B cell (primary cell): Measurements from ENCODE around the gene OVCA2. TPM values are rescaled to one million over a fixed set of nuclear protein-coding genes. Genes with fewer than 3 reads are reported as not detected.

ENCODE experiments used
- ATAC-seq: fragments of 200-7000 bp; cut with Tn5 transposase; one replicate; pipeline ENCODE4 v1.10.0; 2021; ENCODE audit warnings: low read depth, mild to moderate bottlenecking, moderate number of reproducible peaks, moderate library complexity
- CTCF ChIA-PET: fragments of 350-600 bp; sonication (Branson Sonifier 250); formaldehyde crosslinking; loops from one replicate; lab custom pipeline; 2021; ENCODE audit warnings: antibody characterized with exemption, inconsistent platforms; lab: Charles Lee
- POLR2A ChIA-PET: fragments of 350-600 bp; sonication (Branson Sonifier 250); formaldehyde crosslinking; loops from one replicate; lab custom pipeline; 2021; ENCODE audit warnings: antibody characterized with exemption; lab: Charles Lee
- DNase-seq: peaks from one replicate; pipeline ENCODE4 v3.0.0; 2013
- H2AFZ ChIP-seq: 2 replicates; pipeline ENCODE4 v1.6.1; 2012; ENCODE audit warnings: mild to moderate bottlenecking, low read depth, low read length; ENCODE audit not compliant: insufficient read depth, poor library complexity, severe bottlenecking
- H3K27ac ChIP-seq, 2 donors: 1 replicate in 1 of 2; 2 replicates in 1 of 2; pipeline ENCODE4 v1.5.1; 2012 to 2013; ENCODE audit warnings: low read length in 2 of 2, mild to moderate bottlenecking in 2 of 2, moderate library complexity in 1 of 2
- H3K27me3 ChIP-seq, 4 experiments: fragments of 200-600 bp in 1 of 4; sonication (generic) in 1 of 4; replicated peaks in 1 of 4; 1 replicate in 2 of 4; 2 replicates in 2 of 4; pipeline versions ENCODE4 v1.6.1 to v1.7.0; 2013 to 2016; ENCODE audit warnings: low read length in 3 of 4, mild to moderate bottlenecking in 2 of 4, mixed read lengths in 1 of 4, moderate library complexity in 1 of 4; ENCODE audit not compliant: insufficient read depth in 4 of 4, control insufficient read depth in 3 of 4; ENCODE audit errors: control extremely low read depth in 1 of 4
- H3K36me3 ChIP-seq, 2 experiments: replicated peaks in 1 of 2; 1 replicate in 1 of 2; 2 replicates in 1 of 2; pipeline versions ENCODE4 v1.6.1 to v1.7.1; 2013; ENCODE audit warnings: low read length in 1 of 2; ENCODE audit not compliant: insufficient read depth in 2 of 2, control insufficient read depth in 1 of 2; ENCODE audit errors: control extremely low read depth in 1 of 2, extremely low read depth in 1 of 2
- H3K4me1 ChIP-seq, 2 donors: fragments of 200-600 bp in 1 of 2; sonication (generic) in 1 of 2; 1 replicate in 1 of 2; 2 replicates in 1 of 2; pipeline versions ENCODE4 v1.5.1 to v1.6.1; 2013 to 2017; ENCODE audit warnings: low read length in 2 of 2; ENCODE audit not compliant: control insufficient read depth in 2 of 2, insufficient read depth in 2 of 2
- H3K4me2 ChIP-seq: replicated peaks from 2 replicates; pipeline ENCODE3; 2012; ENCODE audit warnings: mild to moderate bottlenecking, low read depth, low read length; ENCODE audit not compliant: poor library complexity, severe bottlenecking
- H3K4me3 ChIP-seq, 5 experiments: fragments of 200-600 bp in 1 of 5; sonication (generic) in 1 of 5; 1 replicate in 3 of 5; 2 replicates in 2 of 5; pipeline versions ENCODE4 v1.5.1 to v1.7.0; 2011 to 2016; ENCODE audit warnings: low read length in 4 of 5, mild to moderate bottlenecking in 4 of 5, low read depth in 2 of 5, control low read depth in 1 of 5, moderate library complexity in 1 of 5; ENCODE audit not compliant: insufficient read depth in 1 of 5; ENCODE audit errors: control extremely low read depth in 1 of 5, extremely low read depth in 1 of 5
- H3K79me2 ChIP-seq: fragments of 200-600 bp; sonication (generic); one replicate; pipeline ENCODE4 v1.6.0; 2016; ENCODE audit warnings: low read length; ENCODE audit not compliant: control insufficient read depth, insufficient read depth
- H3K9ac ChIP-seq: fragments of 200-600 bp; sonication (generic); 2 replicates; pipeline ENCODE4 v1.6.1; 2017; ENCODE audit warnings: mild to moderate bottlenecking, low read length, moderate library complexity
- H3K9me3 ChIP-seq, 3 donors: one replicate each; pipeline versions ENCODE4 v1.6.1 to v1.7.1; 2013; ENCODE audit warnings: low read length in 2 of 3; ENCODE audit not compliant: control insufficient read depth in 2 of 3, insufficient read depth in 1 of 3; ENCODE audit errors: control extremely low read depth in 1 of 3
- H4K20me1 ChIP-seq: 2 replicates; pipeline ENCODE4 v1.6.0; 2012; ENCODE audit warnings: mild to moderate bottlenecking, low read length; ENCODE audit not compliant: insufficient read depth, control insufficient read depth, poor library complexity, severe bottlenecking
- H3K27ac Mint-ChIP-seq: one replicate; pipeline ENCODE4 v1.8.0; 2021; ENCODE audit warnings: mixed read lengths
- H3K27me3 Mint-ChIP-seq: one replicate; pipeline ENCODE4 v1.8.0; 2021; ENCODE audit warnings: mixed read lengths
- H3K4me1 Mint-ChIP-seq: one replicate; pipeline ENCODE4 v1.8.0; 2021; ENCODE audit warnings: mixed read lengths
- H3K4me3 Mint-ChIP-seq: one replicate; pipeline ENCODE4 v1.8.0; 2021; ENCODE audit warnings: mixed read lengths
- H3K9me3 Mint-ChIP-seq: one replicate; pipeline ENCODE4 v1.8.0; 2022; ENCODE audit warnings: mixed read lengths; ENCODE audit not compliant: insufficient read depth
- CTCF ChIP-seq: fragments of 200-600 bp; IDR thresholded peaks from one replicate; pipeline ENCODE4 v1.8.0; 2022; ENCODE audit warnings: antibody characterized with exemption, mild to moderate bottlenecking
- EZH2 ChIP-seq: IDR thresholded peaks from 2 replicates; pipeline ENCODE4 v1.6.1; 2012; ENCODE audit warnings: borderline replicate concordance, low read depth, mild to moderate bottlenecking, moderate library complexity, low read length; ENCODE audit not compliant: insufficient read depth, poor library complexity, severe bottlenecking
- WGBS: methylation state at CpG from one replicate; pipeline ENCODE4 v1.1.5; 2013; ENCODE audit warnings: missing lambda C conversion rate; ENCODE audit not compliant: insufficient coverage; 5-methylcytosine and 5-hydroxymethylcytosine counted together
- intact Hi-C: fragments of 100-400 bp; cut with micrococcal nuclease; formaldehyde crosslinking; loops from one replicate; pipeline ENCODE4 v1.10.0; 2022
- polyA plus RNA-seq: library from polyadenylated mRNA; depleted of rRNA; stranded (reverse); fragments of >200 nt; gene quantifications from 2 replicates; pipeline ENCODE4 v1.2.3, GENCODE V29; 2012
- total RNA-seq, 2 donors: library from RNA; stranded (reverse); fragments of 120-200 nt in 1 of 2; gene quantifications; 1 replicate in 1 of 2; 2 replicates in 1 of 2; pipeline versions ENCODE4 v1.2.3 to v1.2.4, GENCODE V29; 2013 to 2022

The OVCA2 gene
- total and polyA plus RNA-seq, 2 donors (not counting 1 experiment from before 2014, with no cell fraction given) = 23.2 to 43.9 TPM

GRCh38 chr17:2054262-2054511 is 12.4 kb downstream of the OVCA2 start:
- 9% methylated on average over 16 of the region's 16 CpGs for WGBS
- Mint-ChIP-seq H3K4me3 (peak overlapping the region; percentile 80), H3K27me3 (peaks cover 7% of the 10 kb centered on the region), H3K27ac (no peak overlapping the region), H3K4me1 (peaks cover 34% of the 10 kb centered on the region), H3K9me3 (no peaks in the 10 kb centered on the region)
- Histone ChIP-seq H3K27me3 (peaks cover 0 to 63% (median 15%) of the 10 kb centered on the region in 4 experiments), H3K9me3 (peaks cover 0 to 19% (median 0%) of the 10 kb centered on the region in 3 donors), H3K4me3 (peak overlapping the region in 3 of 5 experiments; percentile 43 to 50 (median 44)), H2AFZ (no peak overlapping the region), H3K9ac (peak overlapping the region; percentile 59), H3K79me2 (no peaks in the 10 kb centered on the region), H3K4me2 (peak overlapping the region; percentile 95), H3K27ac (no peak overlapping the region), H3K36me3 (no peaks in the 10 kb centered on the region), H4K20me1 (peaks cover 43% of the 10 kb centered on the region), H3K4me1 (peaks cover 54 to 74% of the 10 kb centered on the region in 2 donors)
- CTCF ChIA-PET = interaction anchor here (0.5 to 8.1 kb wide), 38 partner anchors 10 to 558 kb away, joined by 3 to 330 read pairs (median 4); partner anchors contain the start of gene RTN4RL1
- intact Hi-C loops = loop anchor here (1.0 to 10.0 kb wide), 6 partner anchors 116 to 299 kb away; partner anchors contain the start of genes SGSM2 and TSR1
- ATAC-seq = no peak
- no peak for DNase-seq
- TF ChIP-seq EZH2 (no peak), CTCF (no peak)
- POLR2A ChIA-PET = interaction anchor here (0.6 kb wide), 1 partner anchor 622 kb away, joined by 11 read pairs; no protein-coding TSS in a partner anchor
